ENCODE results near the gene CELF4. TPM values are rescaled to one million over a fixed set of nuclear protein-coding genes. Genes with fewer than 3 reads are reported as not detected.

CELF4 gene
- total RNA-seq, 4 donors from 2014 or later = 0.32 to 0.81 (median 0.77) TPM

DNA sequence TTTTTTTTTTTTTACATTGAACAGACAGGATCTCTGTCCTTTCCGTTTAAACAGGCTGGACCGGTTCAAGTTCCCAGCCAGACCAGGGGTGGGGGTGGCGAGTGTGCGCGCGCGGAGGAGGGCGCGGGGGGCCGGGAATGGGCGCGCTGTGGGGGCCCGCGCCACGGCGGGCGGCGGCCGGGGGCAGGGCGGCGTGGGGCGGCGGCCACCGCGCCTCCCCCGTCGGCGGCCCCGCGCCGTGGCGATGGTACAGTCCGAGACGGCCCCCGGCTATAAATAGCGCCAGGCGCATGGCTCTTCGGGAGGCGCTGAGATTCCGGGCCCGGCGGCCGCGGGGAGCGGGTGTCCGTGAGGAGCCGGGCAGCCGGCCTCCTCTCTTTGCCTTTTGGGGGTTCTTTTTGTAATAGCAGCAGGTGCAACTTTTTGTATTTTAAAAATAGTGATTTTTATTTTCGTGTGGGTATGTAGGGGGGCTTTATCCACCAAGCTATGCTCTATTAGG is 430 bp upstream of the CELF4 start:
- H3K4me3 ChIP-seq = peak overlapping the region; percentile 37 to 61
- H3K36me3 ChIP-seq = no peaks in the 10 kb centered on the region
- TF ChIP-seq POLR2AphosphoS5 (IDR thresholded peaks at IDR 0.05) = peak; percentile 10
- TF ChIP-seq, protein P1, sequence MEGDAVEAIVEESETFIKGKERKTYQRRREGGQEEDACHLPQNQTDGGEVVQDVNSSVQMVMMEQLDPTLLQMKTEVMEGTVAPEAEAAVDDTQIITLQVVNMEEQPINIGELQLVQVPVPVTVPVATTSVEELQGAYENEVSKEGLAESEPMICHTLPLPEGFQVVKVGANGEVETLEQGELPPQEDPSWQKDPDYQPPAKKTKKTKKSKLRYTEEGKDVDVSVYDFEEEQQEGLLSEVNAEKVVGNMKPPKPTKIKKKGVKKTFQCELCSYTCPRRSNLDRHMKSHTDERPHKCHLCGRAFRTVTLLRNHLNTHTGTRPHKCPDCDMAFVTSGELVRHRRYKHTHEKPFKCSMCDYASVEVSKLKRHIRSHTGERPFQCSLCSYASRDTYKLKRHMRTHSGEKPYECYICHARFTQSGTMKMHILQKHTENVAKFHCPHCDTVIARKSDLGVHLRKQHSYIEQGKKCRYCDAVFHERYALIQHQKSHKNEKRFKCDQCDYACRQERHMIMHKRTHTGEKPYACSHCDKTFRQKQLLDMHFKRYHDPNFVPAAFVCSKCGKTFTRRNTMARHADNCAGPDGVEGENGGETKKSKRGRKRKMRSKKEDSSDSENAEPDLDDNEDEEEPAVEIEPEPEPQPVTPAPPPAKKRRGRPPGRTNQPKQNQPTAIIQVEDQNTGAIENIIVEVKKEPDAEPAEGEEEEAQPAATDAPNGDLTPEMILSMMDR (IDR thresholded peaks at IDR 0.05) = no peak
- TF ChIP-seq POLR2A (IDR thresholded peaks at IDR 0.05) = peak in 1 of 2 donors; percentile 19
- no peak for TF ChIP-seq EP300 (IDR thresholded peaks at IDR 0.05)
- H3K4me1 ChIP-seq = peaks cover 0 to 33% (median 15%) of the 10 kb centered on the region in 3 donors
- peak; percentile 62 for ATAC-seq
- no peak overlapping the region for H3K27ac ChIP-seq
- no peaks in the 10 kb centered on the region for H3K9me3 ChIP-seq
- no CpG with 5 or more reads among the region's 49 CpGs for WGBS, 2 donors (ENCODE audit: low coverage in 1 of 2)
- H3K27me3 ChIP-seq = peaks cover 93% of the 10 kb centered on the region

DNA sequence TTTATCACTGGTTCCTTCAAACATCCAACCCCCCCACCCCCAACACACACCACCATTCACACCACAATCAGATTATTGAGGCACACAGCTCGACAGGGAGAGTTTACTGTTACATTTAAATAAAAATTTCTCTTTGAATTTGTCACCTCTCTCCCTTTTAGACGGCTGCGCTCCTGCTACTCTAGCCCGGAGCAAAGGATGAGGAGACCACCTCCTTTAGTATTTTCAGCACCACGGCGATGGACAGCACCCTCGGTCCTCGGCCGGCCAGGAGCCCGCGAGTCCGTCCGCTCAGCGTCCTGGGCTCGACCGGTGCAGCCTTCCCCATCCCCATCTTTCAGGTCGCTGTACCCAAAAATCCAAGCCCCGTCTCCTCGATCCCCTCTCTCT is 892 bp downstream of the CELF4 start:
- Histone ChIP-seq H3K27me3 (peaks cover 92% of the 10 kb centered on the region), H3K9me3 (no peaks in the 10 kb centered on the region), H3K4me3 (peak overlapping the region in 1 of 2 donors; percentile 61), H3K4me1 (peaks cover 0 to 33% (median 15%) of the 10 kb centered on the region in 3 donors), H3K36me3 (no peaks in the 10 kb centered on the region), H3K27ac (no peak overlapping the region)
- TF ChIP-seq POLR2A (IDR thresholded peaks at IDR 0.05) = no peak
- no peak for TF ChIP-seq EP300 (IDR thresholded peaks at IDR 0.05)
- TF ChIP-seq, protein P1 (IDR thresholded peaks at IDR 0.05) = no peak
- TF ChIP-seq POLR2AphosphoS5 (IDR thresholded peaks at IDR 0.05) = no peak
- 0 to 1% methylated on average over 1 to 19 of the region's 19 CpGs for WGBS, 2 donors (ENCODE audit: low coverage in 1 of 2)
- ATAC-seq = peak; percentile 63

DNA sequence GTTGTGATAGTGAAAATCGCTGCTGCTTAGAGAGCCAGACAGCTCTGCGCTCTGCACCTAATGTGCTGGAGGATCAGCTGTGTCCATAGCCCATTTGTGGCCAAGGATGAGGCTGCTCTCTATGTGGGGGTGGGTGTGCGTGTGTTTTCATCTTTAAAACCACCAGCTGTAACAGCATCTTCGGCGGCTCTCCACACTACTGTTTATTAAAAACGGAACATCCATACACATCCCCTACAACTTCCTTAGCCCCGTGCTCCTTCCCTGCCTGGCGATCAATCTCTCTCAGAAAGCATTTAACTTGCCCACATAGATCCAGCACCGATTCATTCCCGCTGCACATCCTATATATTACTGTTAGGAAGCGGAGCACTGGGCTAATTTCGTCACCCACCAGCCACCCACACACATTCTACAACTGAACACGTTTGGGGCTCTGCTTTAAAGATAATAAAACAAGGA is 1.6 kb downstream of the CELF4 start:
- TF ChIP-seq, protein P1 (IDR thresholded peaks at IDR 0.05) = no peak
- TF ChIP-seq POLR2A (IDR thresholded peaks at IDR 0.05) (no peak), EP300 (IDR thresholded peaks at IDR 0.05) (no peak), POLR2AphosphoS5 (IDR thresholded peaks at IDR 0.05) (no peak)
- peaks cover 0 to 33% (median 15%) of the 10 kb centered on the region in 3 donors for H3K4me1 ChIP-seq
- no peak overlapping the region for H3K4me3 ChIP-seq
- H3K27me3 ChIP-seq = peaks cover 92% of the 10 kb centered on the region
- no peak overlapping the region for H3K27ac ChIP-seq
- WGBS, 2 donors (ENCODE audit: low coverage in 1 of 2) = 29% methylated on average over 5 to 13 of the region's 13 CpGs
- no peak for ATAC-seq
- no peaks in the 10 kb centered on the region for H3K36me3 ChIP-seq
- H3K9me3 ChIP-seq = no peaks in the 10 kb centered on the region

DNA sequence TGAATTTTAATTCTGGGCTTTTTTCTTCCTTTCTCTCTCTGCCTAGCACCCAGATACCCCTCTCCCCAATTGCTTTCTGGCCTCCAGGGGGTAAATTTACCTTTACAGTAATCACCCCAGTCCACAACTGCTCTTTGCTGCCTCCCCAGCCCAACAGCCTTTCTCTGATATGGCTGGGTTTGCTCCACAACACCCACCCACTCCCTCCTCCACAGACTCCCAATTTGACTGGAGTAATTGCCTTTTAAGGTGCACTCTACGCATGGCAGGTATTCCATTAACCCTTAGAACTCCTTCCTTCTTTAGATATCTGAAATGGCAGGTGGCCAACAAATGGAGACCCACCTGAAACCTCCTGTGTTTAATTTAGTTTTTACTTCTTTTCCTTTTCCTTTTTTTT is 3.6 kb downstream of the CELF4 start:
- H3K4me1 ChIP-seq = peaks cover 0 to 22% (median 9%) of the 10 kb centered on the region in 3 donors
- TF ChIP-seq, protein P1 (IDR thresholded peaks at IDR 0.05) = no peak
- no peak for TF ChIP-seq EP300 (IDR thresholded peaks at IDR 0.05)
- no peak for TF ChIP-seq POLR2AphosphoS5 (IDR thresholded peaks at IDR 0.05)
- no peak for TF ChIP-seq POLR2A (IDR thresholded peaks at IDR 0.05)
- H3K27ac ChIP-seq = no peak overlapping the region
- ATAC-seq = no peak
- WGBS, 2 donors (ENCODE audit: low coverage in 1 of 2) = 6% methylated on average over 1 of the region's 1 CpG; no CpG with 5 or more reads in 1 of the 2 donors
- no peaks in the 10 kb centered on the region for H3K36me3 ChIP-seq
- no peak overlapping the region for H3K4me3 ChIP-seq
- no peaks in the 10 kb centered on the region for H3K9me3 ChIP-seq
- H3K27me3 ChIP-seq = peaks cover 89% of the 10 kb centered on the region

DNA sequence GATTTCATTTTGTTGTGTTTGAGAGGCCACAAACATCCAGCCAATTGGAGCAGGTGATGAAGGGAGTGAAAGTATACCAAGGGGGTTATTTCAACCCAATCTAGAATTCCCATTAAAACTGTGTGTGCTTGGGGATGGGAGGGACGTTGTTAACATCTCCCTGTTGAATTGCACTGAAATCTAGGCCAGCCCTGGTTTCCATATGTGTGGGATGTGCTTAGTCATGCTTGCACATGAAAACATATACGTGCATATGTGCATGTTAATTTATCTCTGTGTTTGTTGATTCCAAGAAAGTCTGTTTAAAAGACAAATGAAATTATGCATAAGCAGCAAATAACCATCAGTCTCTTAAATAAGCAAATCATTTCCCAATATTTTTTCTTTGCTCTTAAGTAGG is 5.6 kb downstream of the CELF4 start:
- whole genome bisulfite sequencing, 2 donors (ENCODE audit: low coverage in 1 of 2) = 38% methylated on average over 2 of the region's 2 CpGs; no CpG with 5 or more reads in 1 of the 2 donors
- TF ChIP-seq POLR2A (IDR thresholded peaks at IDR 0.05) (no peak), POLR2AphosphoS5 (IDR thresholded peaks at IDR 0.05) (no peak), EP300 (IDR thresholded peaks at IDR 0.05) (no peak)
- TF ChIP-seq, protein P1 (IDR thresholded peaks at IDR 0.05) = no peak

More for the DNA sequence above, 5.6 kb downstream of the CELF4 start:
- Histone ChIP-seq H3K27me3 (peaks cover 90% of the 10 kb centered on the region), H3K4me3 (no peak overlapping the region), H3K27ac (no peak overlapping the region), H3K36me3 (no peaks in the 10 kb centered on the region), H3K9me3 (no peaks in the 10 kb centered on the region), H3K4me1 (peaks cover 0 to 5% (median 2%) of the 10 kb centered on the region in 3 donors)
- ATAC-seq = no peak
